Renal cortical epithelial cell (primary cell): ENCODE measurements around the gene CELA2B. TPM values are rescaled to one million over a fixed set of nuclear protein-coding genes. Genes with fewer than 3 reads are reported as not detected.

ENCODE experiments used
- DNase-seq: peaks from one replicate; pipeline ENCODE4 v3.0.0-alpha.2; 2011; ENCODE audit warnings: low read depth
- total RNA-seq: library from RNA; depleted of rRNA; stranded (reverse); fragments of >200 nt; gene quantifications from 2 replicates; pipeline ENCODE4 v1.2.3, GENCODE V29; 2014

CELA2B gene
- total RNA-seq, 1 donor from 2014 or later: not detected

DNA sequence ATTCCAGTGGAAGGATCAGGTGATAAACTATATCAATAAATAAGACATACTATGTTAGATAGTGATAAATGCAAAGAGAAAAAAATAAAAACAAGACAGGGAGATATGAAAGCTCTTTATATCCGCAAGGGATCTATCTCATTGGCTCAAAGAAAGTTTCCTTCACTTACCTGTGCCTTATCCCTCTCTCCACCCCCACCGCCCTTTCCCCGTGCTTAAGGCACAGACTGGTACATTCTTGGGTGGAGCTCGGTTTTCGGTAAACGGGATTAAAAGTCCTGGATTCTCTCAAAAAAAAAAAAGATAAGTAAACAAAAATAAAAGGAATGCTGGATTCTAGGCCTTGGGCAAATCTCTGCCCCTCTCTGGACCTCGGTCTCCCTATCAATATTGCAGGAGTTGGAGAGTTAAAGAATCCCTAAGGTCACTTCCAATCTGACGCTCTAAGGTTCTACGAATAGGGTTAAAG, 50.2 kb downstream of the CELA2B start:
- peak; percentile 15 for DNase-seq

DNA sequence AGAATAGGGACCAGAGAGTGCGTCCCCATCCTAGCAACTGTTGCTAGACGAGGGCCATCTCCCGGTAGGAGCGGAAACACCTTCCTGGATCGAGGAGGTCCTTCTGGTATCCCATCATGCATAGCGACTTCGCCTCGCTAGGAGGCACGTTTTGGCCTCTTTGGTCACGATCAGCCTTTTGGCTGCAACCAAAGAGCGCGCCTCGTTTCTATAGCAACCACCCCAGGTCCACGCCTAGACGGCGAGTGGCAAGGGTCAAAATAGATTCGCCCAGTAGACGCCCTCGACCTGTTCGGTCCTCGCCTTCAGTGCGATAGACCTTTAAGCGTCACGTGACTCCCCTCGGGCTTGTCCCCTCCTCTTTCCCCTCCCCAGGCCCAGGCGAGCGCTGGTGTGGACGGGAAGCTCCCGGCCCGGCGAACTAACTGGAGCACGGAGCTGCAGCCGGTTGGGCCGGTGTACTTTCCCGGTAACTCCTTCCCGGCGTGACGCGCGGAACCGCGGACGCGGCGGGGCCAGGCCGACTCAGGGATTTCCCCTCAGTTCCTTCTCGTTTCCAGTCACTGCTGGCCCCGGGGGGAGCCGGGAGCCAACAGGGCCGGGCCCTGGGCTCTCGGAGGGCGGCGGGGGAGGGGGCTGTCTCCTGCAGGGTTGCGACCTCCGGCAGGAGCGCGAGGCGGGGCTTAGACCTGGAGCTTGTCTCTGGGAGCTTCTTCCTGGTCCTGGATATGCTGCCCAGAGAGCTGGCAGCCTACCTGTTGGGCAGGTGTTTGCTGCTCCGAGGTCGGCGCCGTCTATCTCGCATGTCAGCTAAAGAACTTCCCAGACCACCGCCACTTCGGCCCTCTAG, 50.8 kb downstream of the CELA2B start, which contains the start of gene DNAJC16:
DNAJC16 (plus strand) TSS at position 359 of the 850 bp plus-strand sequence. CDS start 2,258 bp downstream, outside the sequence.
- peak; percentile 100 for DNase-seq

DNA sequence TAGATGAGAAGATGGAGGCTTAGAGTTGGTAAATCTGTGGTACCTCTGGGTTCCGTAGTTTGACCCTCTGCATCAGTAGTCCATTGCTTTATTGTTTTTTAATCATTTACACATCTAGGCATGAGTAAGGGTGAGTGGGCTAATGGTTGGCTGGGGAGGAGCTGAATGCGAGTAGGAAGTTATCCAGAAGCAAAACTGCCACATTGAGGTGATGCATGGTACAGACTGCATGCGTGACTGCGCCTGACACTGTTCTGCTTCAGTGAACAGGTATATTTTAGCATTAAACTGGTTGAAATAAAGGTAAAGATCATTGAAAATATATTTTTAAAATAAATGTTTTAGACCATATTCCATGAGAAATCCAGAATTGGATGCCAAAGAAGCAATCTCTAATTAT, 55.1 kb downstream of the CELA2B start:
- DNase-seq: peak; percentile 68

DNA sequence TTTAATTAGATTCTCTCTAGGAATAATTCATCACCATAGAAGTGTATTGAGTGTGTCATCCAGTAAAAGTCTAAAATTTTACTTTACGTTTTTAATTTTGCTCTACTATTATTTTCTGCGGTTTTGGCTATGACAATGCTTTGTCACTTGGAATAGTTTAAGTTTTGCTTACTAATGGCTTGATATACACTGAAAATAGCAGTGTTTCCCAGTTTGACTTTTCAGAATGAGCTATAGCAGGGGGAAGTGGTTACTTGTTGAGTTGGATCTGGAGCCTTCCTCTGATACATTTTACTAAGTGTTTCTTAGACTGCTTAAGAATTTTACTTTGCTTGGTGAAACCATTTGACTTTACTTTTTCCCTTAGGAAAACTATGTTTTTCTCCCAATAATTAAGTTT, 55.8 kb downstream of the CELA2B start:
- DNase-seq: no peak

- no peak for DNase-seq
Measured at GRCh38 chr1:15538771-15539170, 62.9 kb downstream of the CELA2B start.

DNA sequence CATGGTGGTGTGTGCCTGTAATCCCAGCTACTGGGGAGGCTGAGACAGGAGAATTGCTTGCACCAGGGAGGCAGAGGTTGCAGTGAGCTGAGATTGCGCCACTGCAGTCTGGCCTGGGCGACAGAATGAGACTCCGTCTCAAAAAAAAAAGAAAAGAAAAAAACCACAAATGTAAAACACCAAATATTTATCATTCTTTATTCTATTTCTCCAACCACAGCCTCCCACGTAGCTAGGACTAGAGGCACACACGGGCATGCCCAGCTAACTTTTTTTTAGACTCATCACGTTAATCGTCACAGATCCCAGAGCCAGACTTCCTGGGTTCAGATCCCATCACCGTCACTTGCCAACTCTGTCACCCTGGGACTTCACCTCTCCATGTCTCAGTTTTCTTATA, 64.3 kb downstream of the CELA2B start:
- DNase-seq: no peak

Other genes starting within 250 kb of the CELA2B start
- gene FHAD1, start 228.9 kb upstream of the CELA2B start, total RNA-seq: 1.3 TPM in 1 of 2 replicates, not detected in the other
- 27.8 and 77.3 TPM in 2 replicates for gene EFHD2, start 66.2 kb upstream of the CELA2B start, total RNA-seq
- gene CTRC, start 37.7 kb upstream of the CELA2B start, total RNA-seq: not detected in 2 replicates
- not detected in 2 replicates for gene CELA2A, start 19.4 kb upstream of the CELA2B start, total RNA-seq
- gene CASP9, start 48.1 kb downstream of the CELA2B start, total RNA-seq: 8.7 and 11.5 TPM in 2 replicates
- 9.2 and 25.7 TPM in 2 replicates for gene DNAJC16, start 50.7 kb downstream of the CELA2B start, total RNA-seq
- gene AGMAT, start 108.9 kb downstream of the CELA2B start, total RNA-seq: 0.99 and 5.6 TPM in 2 replicates
- 8.2 and 33.0 TPM in 2 replicates for gene DDI2, start 141.4 kb downstream of the CELA2B start, total RNA-seq
- 46.4 and 77.7 TPM in 2 replicates for gene PLEKHM2, start 208.2 kb downstream of the CELA2B start, total RNA-seq